Measurements from ENCODE around the gene CCL18. TPM values are rescaled to one million over a fixed set of nuclear protein-coding genes. Genes with fewer than 3 reads are reported as not detected.

Gene CCL18
- total and polyA plus RNA-seq, 2 of the 4 experiments (the other 2 are of a cell fraction) = not detected

DNA sequence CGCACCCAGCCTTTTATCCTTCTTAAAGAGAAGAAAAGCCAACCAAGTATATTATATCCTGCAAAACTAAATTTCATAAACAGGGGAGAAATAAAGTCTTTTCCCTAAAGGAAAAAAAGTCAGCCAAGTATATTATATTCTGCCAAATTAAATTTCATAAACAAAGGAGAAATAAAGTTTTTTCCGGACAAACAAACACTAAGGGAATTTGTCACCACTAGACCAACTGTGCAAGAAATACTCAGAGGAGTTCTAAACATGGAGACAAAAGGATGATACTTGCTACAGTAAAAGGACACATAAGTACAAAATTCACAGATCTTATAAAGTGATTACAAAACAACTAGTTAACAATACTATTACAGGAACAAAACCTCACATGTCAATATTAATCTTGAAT is 14.4 kb upstream of the CCL18 start:
- H3K27ac ChIP-seq (ENCODE audit: insufficient read depth, low read length) = no peak overlapping the region
- H2BK15ac ChIP-seq (ENCODE audit: low read depth, low read length) = no peak overlapping the region
- H3K4me3 ChIP-seq (ENCODE audit: insufficient read depth, low read depth, low read length) = no peak overlapping the region
- no peak overlapping the region for H2BK20ac ChIP-seq (ENCODE audit: low read depth, low read length)
- H3K79me1 ChIP-seq (ENCODE audit: low read depth in 1 of 2, low read length in 2 of 2) = no peaks in the 10 kb centered on the region
- in situ Hi-C loops (cut with MboI; ENCODE audit: low sequenced_read_pairs) = no loop called here
- no peak overlapping the region for H4K5ac ChIP-seq (ENCODE audit: low read depth, low read length)
- no peak overlapping the region for H3K14ac ChIP-seq (replicated peaks; ENCODE audit: low read depth, low read length)
- ATAC-seq (ENCODE audit: low read depth) (no peak), DNase-seq (no peak)
- H2AK5ac ChIP-seq (ENCODE audit: low read depth, low read length) = no peak overlapping the region
- intact Hi-C loops (cut with micrococcal nuclease) = loop anchor here (5.0 kb wide), 1 partner anchor 57 kb away; no protein-coding TSS in a partner anchor
- H2BK5ac ChIP-seq (ENCODE audit: low read depth, low read length, poor library complexity, severe bottlenecking) = no peak overlapping the region
- H3K27me3 ChIP-seq (ENCODE audit: control insufficient read depth, insufficient read depth, low read length) = no peaks in the 10 kb centered on the region
- no peak overlapping the region for H2AFZ ChIP-seq (replicated peaks; ENCODE audit: low read length, poor library complexity)
- BruUV-seq (replicated peaks) = no TSS peak
- no peak overlapping the region for H3K56ac ChIP-seq (ENCODE audit: extremely low read depth, insufficient read depth, low read length)
- no peak for TF ChIP-seq NFE2L2 (IDR thresholded peaks at IDR 0.05; ENCODE audit: low read depth, low read length)
- no peak for TF ChIP-seq CHD1 (IDR thresholded peaks at IDR 0.05; ENCODE audit: low read depth, low read length)
- no peak for TF ChIP-seq POLR2A (IDR thresholded peaks at IDR 0.05; ENCODE audit: low read depth, low read length)
- no peak for TF ChIP-seq SMC3 (IDR thresholded peaks at IDR 0.05; ENCODE audit: low read depth, low read length)
- TF ChIP-seq RFX5 (IDR thresholded peaks at IDR 0.05; ENCODE audit: low read depth, low read length) = no peak
- TF ChIP-seq RAD21 (IDR thresholded peaks at IDR 0.05; ENCODE audit: low read length) = no peak
- TF ChIP-seq, protein P1, sequence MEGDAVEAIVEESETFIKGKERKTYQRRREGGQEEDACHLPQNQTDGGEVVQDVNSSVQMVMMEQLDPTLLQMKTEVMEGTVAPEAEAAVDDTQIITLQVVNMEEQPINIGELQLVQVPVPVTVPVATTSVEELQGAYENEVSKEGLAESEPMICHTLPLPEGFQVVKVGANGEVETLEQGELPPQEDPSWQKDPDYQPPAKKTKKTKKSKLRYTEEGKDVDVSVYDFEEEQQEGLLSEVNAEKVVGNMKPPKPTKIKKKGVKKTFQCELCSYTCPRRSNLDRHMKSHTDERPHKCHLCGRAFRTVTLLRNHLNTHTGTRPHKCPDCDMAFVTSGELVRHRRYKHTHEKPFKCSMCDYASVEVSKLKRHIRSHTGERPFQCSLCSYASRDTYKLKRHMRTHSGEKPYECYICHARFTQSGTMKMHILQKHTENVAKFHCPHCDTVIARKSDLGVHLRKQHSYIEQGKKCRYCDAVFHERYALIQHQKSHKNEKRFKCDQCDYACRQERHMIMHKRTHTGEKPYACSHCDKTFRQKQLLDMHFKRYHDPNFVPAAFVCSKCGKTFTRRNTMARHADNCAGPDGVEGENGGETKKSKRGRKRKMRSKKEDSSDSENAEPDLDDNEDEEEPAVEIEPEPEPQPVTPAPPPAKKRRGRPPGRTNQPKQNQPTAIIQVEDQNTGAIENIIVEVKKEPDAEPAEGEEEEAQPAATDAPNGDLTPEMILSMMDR (conservative IDR thresholded peaks at IDR 0.05; ENCODE audit: low read depth, low read length) = no peak
- TF ChIP-seq FOS (IDR thresholded peaks at IDR 0.05; ENCODE audit: low read depth, low read length) = no peak
- no peak for TF ChIP-seq RCOR1 (IDR thresholded peaks at IDR 0.05; ENCODE audit: insufficient replicate concordance, low read length)
- TF ChIP-seq BHLHE40 (IDR thresholded peaks at IDR 0.05; ENCODE audit: low read depth, low read length) = no peak
- TF ChIP-seq MAZ (IDR thresholded peaks at IDR 0.05; ENCODE audit: borderline replicate concordance, low read depth, low read length) = no peak
- TF ChIP-seq, protein P2, sequence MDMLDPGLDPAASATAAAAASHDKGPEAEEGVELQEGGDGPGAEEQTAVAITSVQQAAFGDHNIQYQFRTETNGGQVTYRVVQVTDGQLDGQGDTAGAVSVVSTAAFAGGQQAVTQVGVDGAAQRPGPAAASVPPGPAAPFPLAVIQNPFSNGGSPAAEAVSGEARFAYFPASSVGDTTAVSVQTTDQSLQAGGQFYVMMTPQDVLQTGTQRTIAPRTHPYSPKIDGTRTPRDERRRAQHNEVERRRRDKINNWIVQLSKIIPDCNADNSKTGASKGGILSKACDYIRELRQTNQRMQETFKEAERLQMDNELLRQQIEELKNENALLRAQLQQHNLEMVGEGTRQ (IDR thresholded peaks at IDR 0.05; ENCODE audit: low read depth, low read length) = no peak
- TF ChIP-seq CEBPB (IDR thresholded peaks at IDR 0.05; ENCODE audit: low read depth, low read length) = no peak
- no peak for TF ChIP-seq MAFK (IDR thresholded peaks at IDR 0.05; ENCODE audit: low read depth, low read length)
- no peak for TF ChIP-seq MXI1 (IDR thresholded peaks at IDR 0.05; ENCODE audit: borderline replicate concordance, low read depth, low read length)
- no peak for TF ChIP-seq ELK1 (IDR thresholded peaks at IDR 0.05; ENCODE audit: borderline replicate concordance, low read depth, low read length)
- no peak overlapping the region for H3K18ac ChIP-seq (ENCODE audit: low read depth, low read length)
- H3K9ac ChIP-seq (ENCODE audit: low read depth, low read length) = no peak overlapping the region
- no peaks in the 10 kb centered on the region for H3K4me1 ChIP-seq (ENCODE audit: control insufficient read depth, insufficient read depth, low read length)
- H2AK9ac ChIP-seq (replicated peaks; ENCODE audit: low read depth, low read length, poor library complexity) = no peak overlapping the region
- no peak overlapping the region for H4K91ac ChIP-seq (ENCODE audit: insufficient read depth, low read depth, low read length)
- ChIA-PET POLR2A (ENCODE audit: unreplicated experiment) (no interaction called here), CTCF (no interaction called here)
- no peaks in the 10 kb centered on the region for H3K9me1 ChIP-seq (ENCODE audit: insufficient read depth, low read length)
- no peak overlapping the region for H3K4me2 ChIP-seq (ENCODE audit: low read depth, low read length)
- H4K8ac ChIP-seq (ENCODE audit: low read depth in 2 of 2, low read length in 2 of 2) = no peak overlapping the region
- H4K20me1 ChIP-seq (ENCODE audit: insufficient read depth, low read length) = no peaks in the 10 kb centered on the region
- H3K23ac ChIP-seq (ENCODE audit: low read depth, low read length) = no peak overlapping the region
- WGBS, 2 experiments (ENCODE audit: extremely low coverage in 2 of 2, insufficient read length in 1 of 2) = no CpG with 5 or more reads among the region's 2 CpGs
- no peak overlapping the region for H2BK120ac ChIP-seq (ENCODE audit: low read depth, low read length)
- H3K4ac ChIP-seq (ENCODE audit: low read depth, low read length) = no peak overlapping the region
- H3K36me3 ChIP-seq (ENCODE audit: control insufficient read depth, insufficient read depth, low read length) = no peaks in the 10 kb centered on the region
- dilution Hi-C loops (cut with HindIII; ENCODE audit: low sequenced_read_pairs, unreplicated experiment) = no loop called here
- no peaks in the 10 kb centered on the region for H3K9me3 ChIP-seq (ENCODE audit: control insufficient read depth, insufficient read depth, low read length)
